SK-N-SH (cell line): Measurements from ENCODE around the gene RRAGC. TPM values are rescaled to one million over a fixed set of nuclear protein-coding genes. Genes with fewer than 3 reads are reported as not detected.

Experiments used
- CTCF ChIA-PET: fragments of 300-600, 350-600 bp; formaldehyde crosslinking; extraction: SDS; loops from one replicate; lab custom pipeline; 2021; lab: Yijun Ruan, JAX
- POLR2A ChIA-PET: fragments of 350-600 bp; sonication (Branson Sonifier 250); formaldehyde crosslinking; extraction: SDS; loops from one replicate; lab custom pipeline; 2020; ENCODE audit warnings: antibody characterized with exemption, inconsistent platforms; lab: Yijun Ruan, JAX
- DNase-seq: peaks from one replicate; pipeline ENCODE4 v3.0.0; 2012
- H2AFZ ChIP-seq: fragments of 200-600 bp; sonication (generic); 2 replicates; pipeline ENCODE4 v1.8.1; 2016; ENCODE audit warnings: antibody characterized with exemption, mild to moderate bottlenecking, low read depth
- H3F3A ChIP-seq: fragments of 200-600 bp; sonication (generic); replicated peaks from 2 replicates; pipeline ENCODE3; 2016; ENCODE audit warnings: antibody characterized with exemption, mild to moderate bottlenecking; ENCODE audit not compliant: insufficient read depth
- H3K27ac ChIP-seq, 2 experiments: fragments of 200-500 bp in 1 of 2; fragments of 200-600 bp in 1 of 2; sonication (Bioruptor generic) in 1 of 2; sonication (generic), shearing (Covaris generic) in 1 of 2; 2 replicates each; pipeline versions ENCODE4 v1.5.1 to v1.6.1; 2014 to 2016; ENCODE audit warnings: low read depth in 2 of 2, inconsistent platforms in 1 of 2, low read length in 1 of 2, mild to moderate bottlenecking in 1 of 2, mixed read lengths in 1 of 2
- H3K27me3 ChIP-seq: fragments of 200-600 bp; sonication (generic), shearing (Covaris generic); 2 replicates; pipeline ENCODE4 v1.6.1; 2016; ENCODE audit warnings: mixed run types; ENCODE audit not compliant: insufficient read depth
- H3K36me3 ChIP-seq, 2 experiments: fragments of 200-500 bp in 1 of 2; fragments of 200-600 bp in 1 of 2; sonication (Bioruptor generic) in 1 of 2; sonication (generic) in 1 of 2; replicated peaks in 1 of 2; 2 replicates each; pipeline versions ENCODE3 to v1.5.1; 2014 to 2016; ENCODE audit warnings: low read length in 1 of 2, mild to moderate bottlenecking in 1 of 2; ENCODE audit not compliant: insufficient read depth in 2 of 2, control insufficient read depth in 1 of 2
- H3K4me1 ChIP-seq, 2 experiments: fragments of 200-500 bp in 1 of 2; fragments of 200-600 bp in 1 of 2; sonication (Bioruptor generic) in 1 of 2; sonication (generic), shearing (Covaris generic) in 1 of 2; 2 replicates each; pipeline versions ENCODE4 v1.5.1 to v1.6.1; 2014 to 2016; ENCODE audit warnings: low read depth in 1 of 2, low read length in 1 of 2, mixed run types in 1 of 2; ENCODE audit not compliant: insufficient read depth in 2 of 2, control insufficient read depth in 1 of 2
- H3K4me2 ChIP-seq: fragments of 200-600 bp; sonication (generic), shearing (Covaris generic); 2 replicates; pipeline ENCODE4 v1.6.1; 2017; ENCODE audit warnings: mixed run types
- H3K4me3 ChIP-seq, 2 experiments: fragments of 200-500 bp in 1 of 2; fragments of 200-600 bp in 1 of 2; sonication (Bioruptor generic) in 1 of 2; sonication (generic), shearing (Covaris generic) in 1 of 2; 2 replicates each; pipeline versions ENCODE4 v1.5.1 to v1.8.1; 2014 to 2016; ENCODE audit warnings: low read depth in 2 of 2, inconsistent platforms in 1 of 2, low read length in 1 of 2, mild to moderate bottlenecking in 1 of 2, mixed read lengths in 1 of 2, moderate library complexity in 1 of 2
- H3K79me2 ChIP-seq: fragments of 200-600 bp; sonication (generic); 2 replicates; pipeline ENCODE4 v1.8.1; 2017; ENCODE audit warnings: mild to moderate bottlenecking; ENCODE audit not compliant: insufficient read depth
- H3K9ac ChIP-seq: fragments of 200-600 bp; sonication (generic); 2 replicates; pipeline ENCODE4 v1.6.1; 2017; ENCODE audit warnings: mixed run types
- H3K9me2 ChIP-seq: fragments of 200-600 bp; sonication (generic); 2 replicates; pipeline ENCODE4 v1.6.1; 2017; ENCODE audit warnings: mixed run types
- H3K9me3 ChIP-seq: fragments of 200-600 bp; sonication (generic); 2 replicates; pipeline ENCODE4 v1.6.1; 2017; ENCODE audit warnings: mixed run types, mild to moderate bottlenecking, moderate library complexity
- H4K20me1 ChIP-seq: fragments of 200-600 bp; sonication (generic); 2 replicates; pipeline ENCODE4 v1.6.1; 2017; ENCODE audit warnings: mild to moderate bottlenecking, mixed run types; ENCODE audit not compliant: insufficient read depth
- CTCF ChIP-seq: fragments of 200-600 bp; sonication (generic); IDR thresholded peaks from 2 replicates; pipeline ENCODE4 v1.6.1; 2017; ENCODE audit warnings: antibody characterized with exemption, mild to moderate bottlenecking, moderate library complexity
- ELF1 ChIP-seq: IDR thresholded peaks from 2 replicates; pipeline ENCODE4 v1.4.0; 2012
- EP300 ChIP-seq, 2 experiments: IDR thresholded peaks; 2 replicates each; pipeline versions ENCODE4 v1.4.0 to v1.6.1; 2012; ENCODE audit warnings: borderline replicate concordance in 1 of 2, low read depth in 1 of 2, low read length in 1 of 2
- EZH2phosphoT487 ChIP-seq: fragments of 200-600 bp; sonication (generic); IDR thresholded peaks from 2 replicates; pipeline ENCODE4 v1.6.1; 2017; ENCODE audit warnings: low read depth, mixed run types, mild to moderate bottlenecking, antibody characterized with exemption, moderate library complexity, borderline replicate concordance
- FOXJ3 ChIP-seq: sonication (generic); formaldehyde crosslinking; IDR thresholded peaks from 2 replicates; pipeline ENCODE4 v1.5.1; 2020; ENCODE audit warnings: mild to moderate bottlenecking, missing genetic modification reagents
- FOXM1 ChIP-seq: IDR thresholded peaks from 2 replicates; pipeline ENCODE4 v1.4.0; 2012; ENCODE audit warnings: low read depth, mild to moderate bottlenecking
- GABPA ChIP-seq: IDR thresholded peaks from 2 replicates; pipeline ENCODE4 v1.4.0; 2012; ENCODE audit warnings: low read depth, mild to moderate bottlenecking
- GATA2 ChIP-seq: sonication (generic); formaldehyde crosslinking; IDR thresholded peaks from 2 replicates; pipeline ENCODE4 v1.5.0; 2020; ENCODE audit warnings: mild to moderate bottlenecking, missing genetic modification reagents
- MXI1 ChIP-seq: IDR thresholded peaks from 2 replicates; pipeline ENCODE4 v1.6.1; 2012; ENCODE audit warnings: mild to moderate bottlenecking, low read depth, low read length, improper control_type of control experiment
- NFIC ChIP-seq: IDR thresholded peaks from 2 replicates; pipeline ENCODE4 v1.4.0; 2012; ENCODE audit warnings: borderline replicate concordance
- NRF1 ChIP-seq: IDR thresholded peaks from 2 replicates; pipeline ENCODE4 v1.6.1; 2012; ENCODE audit warnings: low read depth, mild to moderate bottlenecking, low read length
- PBX3 ChIP-seq: IDR thresholded peaks from 2 replicates; pipeline ENCODE4; 2012
- RCOR1 ChIP-seq: fragments of 150-350 bp; IDR thresholded peaks from 2 replicates; pipeline ENCODE4 v1.6.1; 2017; ENCODE audit warnings: antibody characterized with exemption, low read length
- REST ChIP-seq: IDR thresholded peaks from 2 replicates; pipeline ENCODE4 v1.6.1; 2012; ENCODE audit warnings: mild to moderate bottlenecking, low read depth, low read length, moderate library complexity
- RFX5 ChIP-seq: IDR thresholded peaks from 2 replicates; pipeline ENCODE4 v1.6.1; 2012; ENCODE audit warnings: mild to moderate bottlenecking, improper control_type of control experiment, low read length
- RXRA ChIP-seq: IDR thresholded peaks from 2 replicates; pipeline ENCODE4 v1.4.0; 2012; ENCODE audit warnings: low read depth, mild to moderate bottlenecking, borderline replicate concordance
- TAF1 ChIP-seq: IDR thresholded peaks from 2 replicates; pipeline ENCODE4 v1.6.1; 2012; ENCODE audit warnings: low read depth, mild to moderate bottlenecking, low read length, moderate library complexity, borderline replicate concordance
- TEAD4 ChIP-seq: IDR thresholded peaks from 2 replicates; pipeline ENCODE4 v1.4.0; 2012; ENCODE audit warnings: mild to moderate bottlenecking, borderline replicate concordance; ENCODE audit not compliant: insufficient read depth
- YY1 ChIP-seq: IDR thresholded peaks from 2 replicates; pipeline ENCODE4 v1.4.0; 2012; ENCODE audit warnings: low read depth, mild to moderate bottlenecking
- ZBTB33 ChIP-seq: IDR thresholded peaks from 2 replicates; pipeline ENCODE4 v1.4.0; 2012; ENCODE audit warnings: low read depth, borderline replicate concordance
- WGBS: methylation state at CpG from one replicate; pipeline ENCODE4 v1.1.6; 2017; ENCODE audit warnings: low lambda C conversion rate; 5-methylcytosine and 5-hydroxymethylcytosine counted together
- polyA plus RNA-seq, 3 experiments: library from polyadenylated mRNA; depleted of rRNA; stranded (reverse); fragments of >200 nt; gene quantifications; 2 replicates each; pipeline ENCODE4 v1.2.3, GENCODE V29; 2012

Gene RRAGC
- polyA plus RNA-seq, 1 of the 3 experiments (the other 2 are of a cell fraction) = 9.6 TPM

DNA sequence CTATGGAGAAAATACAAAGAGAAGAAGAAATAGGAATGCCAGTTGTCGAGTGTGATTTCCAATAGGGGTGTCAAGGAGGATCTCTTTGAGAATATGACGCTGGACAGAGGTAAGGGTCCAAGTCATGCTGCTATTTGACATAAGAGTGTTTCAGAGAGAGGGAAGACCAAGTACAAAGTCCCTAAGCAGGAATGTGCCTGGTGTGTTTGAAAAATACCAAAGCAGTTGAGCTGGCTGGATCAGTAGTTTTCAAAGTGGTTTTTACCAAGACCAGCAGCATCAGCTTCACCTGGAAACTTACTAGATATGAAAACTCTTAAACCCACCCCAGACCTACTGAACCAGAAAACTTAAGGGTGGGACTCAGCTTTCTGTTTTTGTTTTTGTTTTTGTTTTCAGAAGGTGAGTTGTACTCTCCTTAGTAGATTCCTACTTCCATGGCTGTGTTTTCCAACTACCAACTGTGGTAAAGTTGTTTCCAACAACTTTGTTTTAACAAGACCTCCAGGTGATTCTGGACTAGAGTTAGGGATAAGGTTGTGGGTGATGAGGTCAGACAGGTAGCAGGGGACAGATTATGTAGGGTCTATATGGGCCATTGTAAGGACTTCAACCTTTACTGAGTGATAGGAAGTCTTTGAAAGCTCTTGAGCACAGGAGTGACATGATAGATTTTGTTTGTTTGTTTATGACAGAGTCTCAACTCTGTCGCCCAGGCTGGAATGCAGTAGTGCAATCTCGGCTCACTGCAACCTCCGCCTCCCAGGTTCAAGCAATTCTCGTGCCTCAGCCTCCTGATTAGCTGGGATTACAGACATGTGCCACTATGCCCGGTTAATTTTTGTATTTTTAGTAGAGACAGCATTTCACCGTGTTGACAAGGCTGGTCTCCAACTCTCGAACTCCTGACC is 29.1 kb upstream of the RRAGC start:
- no peaks in the 10 kb centered on the region for H3K36me3 ChIP-seq
- no peaks in the 10 kb centered on the region for H3K27me3 ChIP-seq
- H2AFZ ChIP-seq = no peak overlapping the region
- no peak overlapping the region for H3K27ac ChIP-seq
- no peak for DNase-seq
- TF ChIP-seq ELF1 (no peak), RCOR1 (no peak), RXRA (no peak), FOXM1 (no peak), NFIC (no peak), EZH2phosphoT487 (no peak), RFX5 (no peak), MXI1 (no peak), FOXJ3 (no peak), PBX3 (no peak), TAF1 (no peak), REST (no peak), NRF1 (no peak), GABPA (no peak), CTCF (no peak), YY1 (no peak), TEAD4 (no peak), EP300 (IDR thresholded peaks at IDR 0.05; ENCODE audit: borderline replicate concordance in 1 of 2, low read depth in 1 of 2, low read length in 1 of 2) (no peak), GATA2 (no peak), ZBTB33 (no peak)
- no peak overlapping the region for H3K9ac ChIP-seq
- ChIA-PET CTCF (no interaction called here), POLR2A (interaction anchor here (0.7 kb wide), 1 partner anchor 390 kb away, joined by 3 read pairs; no protein-coding TSS in a partner anchor)
- no peaks in the 10 kb centered on the region for H3K4me1 ChIP-seq
- H4K20me1 ChIP-seq = no peaks in the 10 kb centered on the region
- H3K4me3 ChIP-seq = no peak overlapping the region
- H3F3A ChIP-seq = peaks cover 10% of the 10 kb centered on the region
- H3K79me2 ChIP-seq = no peaks in the 10 kb centered on the region
- no peaks in the 10 kb centered on the region for H3K9me2 ChIP-seq
- H3K4me2 ChIP-seq = no peak overlapping the region
- H3K9me3 ChIP-seq = no peaks in the 10 kb centered on the region
- WGBS = 87% methylated on average over 9 of the region's 9 CpGs
